B cell (primary cell): Measurements from ENCODE around the gene EIPR1.

ENCODE experiments used
- CTCF ChIP-seq: fragments of 200-600 bp; IDR thresholded peaks from one replicate; pipeline ENCODE4 v1.8.0; 2022; ENCODE audit warnings: antibody characterized with exemption, mild to moderate bottlenecking
- EZH2 ChIP-seq: IDR thresholded peaks from 2 replicates; pipeline ENCODE4 v1.6.1; 2012; ENCODE audit warnings: borderline replicate concordance, low read depth, mild to moderate bottlenecking, moderate library complexity, low read length; ENCODE audit not compliant: insufficient read depth, poor library complexity, severe bottlenecking

- TF ChIP-seq CTCF (no peak), EZH2 (no peak)
Observed at GRCh38 chr2:3212984-3213383, 164.6 kb downstream of the EIPR1 start.
